NCI-H2227 (cell line): Measurements from ENCODE around the gene TEX50.
"Not testable (repeated sequence)": the region's sequence is repeated elsewhere in the genome, so short reads cannot be mapped to it uniquely, and the experiment has no call there.

Source experiments
- DNase-seq: peaks from one replicate; lab custom pipeline; 2025; ENCODE audit not compliant: unreplicated experiment; lab: John Stamatoyannopoulos, UW

Gene TEX50, protein sequence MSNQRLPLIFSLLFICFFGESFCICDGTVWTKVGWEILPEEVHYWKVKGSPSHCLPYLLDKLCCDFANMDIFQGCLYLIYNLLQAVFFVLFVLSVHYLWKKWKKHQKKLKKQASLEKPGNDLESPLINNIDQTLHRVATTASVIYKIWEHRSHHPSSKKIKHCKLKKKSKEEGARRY

DNA sequence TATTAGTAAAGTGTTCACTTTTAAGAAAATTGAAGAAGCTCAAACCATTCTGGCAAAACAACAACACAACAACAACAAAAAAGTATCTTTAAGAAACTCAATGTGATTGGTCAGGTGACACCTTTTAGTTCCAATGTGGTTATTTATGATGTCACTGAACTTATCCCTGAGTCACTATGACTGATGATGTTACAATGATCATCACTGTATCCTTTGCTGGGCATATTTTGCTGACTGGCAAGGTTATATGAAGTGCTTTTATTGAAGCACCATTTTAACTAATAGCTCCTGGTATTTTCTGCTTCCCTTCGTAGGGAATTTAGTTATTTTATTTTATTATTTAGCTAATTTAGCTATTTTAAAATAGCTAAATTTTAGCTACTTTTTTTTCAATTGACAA, at the start of gene TEX50:
TEX50 (plus strand) TSS at position 223 of the 400 bp plus-strand sequence. CDS start 184 bp downstream, outside the sequence.
- no peak for DNase-seq

DNA sequence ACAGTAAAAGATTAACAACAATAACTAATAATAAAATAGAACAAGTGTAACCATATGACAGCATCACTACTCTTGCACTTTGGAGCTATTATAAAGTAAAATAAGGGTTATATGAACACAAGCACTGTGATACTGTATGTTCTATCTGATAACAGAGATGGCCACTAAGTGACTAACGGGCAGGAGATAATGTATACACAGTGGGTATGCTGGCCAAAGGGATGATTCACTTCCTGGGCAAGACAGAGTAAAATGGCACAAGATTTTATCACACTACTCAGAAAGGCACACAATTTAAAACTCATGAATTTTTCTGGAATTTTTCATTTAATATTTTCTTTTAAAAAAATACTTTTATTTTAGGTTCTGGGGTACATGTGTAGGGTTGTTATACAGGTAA, 44.6 kb upstream of the TEX50 start:
- no peak for DNase-seq

DNA sequence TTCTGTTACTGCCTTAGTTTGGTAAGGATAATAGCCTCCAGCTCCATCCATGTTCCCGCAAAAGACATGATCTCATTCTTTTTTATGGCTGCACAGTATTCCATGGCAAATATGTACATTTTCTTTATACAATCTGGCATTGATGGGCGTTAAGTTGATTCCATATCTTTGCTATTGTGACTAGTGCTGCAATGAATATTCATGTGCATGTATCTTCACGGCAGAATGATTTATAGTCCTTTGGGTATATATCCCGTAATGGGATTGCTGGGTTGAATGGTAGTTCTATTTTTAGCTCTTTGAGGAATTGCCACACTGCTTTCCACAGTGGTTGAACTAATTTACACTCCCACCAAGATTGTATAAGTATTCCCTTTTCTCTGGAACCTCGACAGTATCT, 44.0 kb upstream of the TEX50 start:
- not testable (repeated sequence) for DNase-seq

DNA sequence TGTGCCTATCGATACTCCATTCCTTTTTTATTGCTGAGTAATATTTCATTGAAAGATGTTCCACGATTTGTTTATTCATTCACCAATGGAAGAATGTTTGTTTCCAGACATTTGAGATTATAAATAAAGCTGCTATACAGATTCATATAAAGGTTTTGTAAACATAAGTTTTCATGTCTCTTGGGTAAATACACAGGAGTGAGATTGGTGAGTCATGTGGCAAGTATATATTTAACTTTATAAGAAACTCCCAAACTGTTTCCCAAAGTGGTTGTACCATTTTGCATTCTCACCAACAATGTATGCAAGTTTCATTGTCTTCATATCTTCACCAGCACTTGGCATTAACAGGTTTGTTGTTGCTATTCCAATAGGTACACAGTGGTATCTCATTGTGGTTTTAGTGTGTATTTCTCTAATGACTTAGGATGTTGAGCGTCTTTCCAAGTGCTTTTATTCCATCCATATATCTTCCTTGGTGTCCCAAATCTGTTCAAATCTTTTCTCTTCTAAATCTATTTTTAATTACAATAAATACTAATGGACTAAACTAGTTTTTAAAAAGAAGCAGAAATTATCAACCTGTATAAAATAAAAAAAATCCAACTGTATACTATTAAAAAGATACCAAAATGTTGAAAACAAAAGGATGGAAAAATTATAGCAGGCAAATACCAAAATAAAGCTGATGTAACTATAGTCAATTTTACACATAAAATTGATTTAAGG, 38.9 kb upstream of the TEX50 start:
- DNase-seq = no peak

DNA sequence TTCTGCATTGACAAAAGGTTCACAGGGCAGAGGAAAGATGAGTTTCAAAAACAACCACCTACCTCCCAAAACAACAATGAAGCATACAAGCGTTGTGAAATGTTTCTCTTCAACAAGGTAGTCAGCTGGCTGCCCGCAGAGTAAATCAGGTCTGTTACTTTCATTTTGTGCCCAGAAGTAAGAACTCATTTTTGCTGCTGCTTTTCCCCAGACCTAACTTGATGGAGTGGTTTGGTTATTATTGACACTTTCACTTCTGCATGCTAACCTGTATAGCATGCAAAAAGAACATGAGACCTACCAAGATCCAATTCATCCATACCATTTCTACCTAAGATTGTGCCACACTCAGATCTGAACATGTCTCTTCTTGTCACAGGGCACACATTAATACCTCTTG, 33.5 kb upstream of the TEX50 start:
- no peak for DNase-seq

DNA sequence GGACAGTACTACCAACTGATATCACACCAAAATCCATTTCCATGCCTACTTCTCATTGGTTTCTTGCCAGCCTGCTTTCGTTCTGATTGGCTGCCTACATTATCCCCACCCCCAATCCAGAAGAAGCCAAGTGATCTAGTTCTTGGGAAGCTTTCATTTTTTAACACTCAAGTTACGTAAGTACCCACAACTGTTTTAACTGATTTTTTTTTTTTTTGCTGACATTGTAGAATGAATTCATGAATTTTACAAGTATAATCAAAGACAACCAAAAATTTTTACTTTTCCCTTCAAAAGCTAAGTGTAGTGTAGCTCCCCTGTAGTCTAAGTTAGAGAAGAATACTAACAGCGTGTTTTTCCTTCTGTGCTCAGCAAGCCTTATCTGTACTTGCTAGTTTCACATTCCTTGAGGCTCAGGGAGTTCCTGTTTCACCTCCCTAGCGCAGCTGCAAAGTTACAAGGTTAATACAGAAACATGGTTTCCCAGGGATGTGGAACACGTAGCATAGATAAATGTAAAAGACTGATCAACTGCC, 32.0 kb upstream of the TEX50 start, which contains the start of gene SLC9C2:
SLC9C2 (minus strand) TSS at position 17 of the 536 bp plus-strand sequence. CDS start 1,296 bp downstream, outside the sequence.
- no peak for DNase-seq

DNA sequence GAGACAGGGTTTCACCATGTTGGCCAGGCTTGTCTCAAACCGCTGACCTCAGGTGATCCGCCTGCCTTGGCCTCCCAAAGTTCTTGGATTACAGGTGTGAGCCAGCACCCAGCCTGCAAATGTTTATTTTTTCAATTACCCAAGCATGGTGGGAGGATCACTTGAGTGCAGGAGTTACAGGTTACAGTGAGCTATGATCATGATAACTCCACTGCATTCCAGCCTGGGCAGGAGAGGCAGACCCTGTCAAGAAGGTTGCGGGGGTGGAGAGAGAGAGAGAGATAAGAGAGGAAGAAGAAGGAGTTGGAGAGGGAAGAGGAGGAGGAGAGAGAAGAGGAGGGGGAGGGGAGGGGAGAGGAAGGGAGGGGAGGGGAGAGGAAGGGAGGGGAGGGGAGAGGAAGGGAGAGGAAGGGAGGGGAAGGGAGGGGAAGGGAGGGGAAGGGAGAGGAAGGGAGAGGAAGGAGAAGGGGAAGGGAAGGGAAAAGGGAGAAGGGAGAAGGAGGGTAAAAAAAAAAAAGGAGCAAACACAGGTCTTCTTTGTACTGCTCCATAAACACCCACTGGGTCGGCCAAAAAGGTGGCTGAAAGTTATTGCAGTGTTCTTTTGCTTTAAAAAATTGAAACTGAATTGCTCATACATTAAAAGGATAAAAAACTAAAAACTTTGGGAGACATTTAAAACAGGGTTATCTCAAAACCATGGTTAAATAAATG, 26.5 kb upstream of the TEX50 start:
- DNase-seq = no peak

DNA sequence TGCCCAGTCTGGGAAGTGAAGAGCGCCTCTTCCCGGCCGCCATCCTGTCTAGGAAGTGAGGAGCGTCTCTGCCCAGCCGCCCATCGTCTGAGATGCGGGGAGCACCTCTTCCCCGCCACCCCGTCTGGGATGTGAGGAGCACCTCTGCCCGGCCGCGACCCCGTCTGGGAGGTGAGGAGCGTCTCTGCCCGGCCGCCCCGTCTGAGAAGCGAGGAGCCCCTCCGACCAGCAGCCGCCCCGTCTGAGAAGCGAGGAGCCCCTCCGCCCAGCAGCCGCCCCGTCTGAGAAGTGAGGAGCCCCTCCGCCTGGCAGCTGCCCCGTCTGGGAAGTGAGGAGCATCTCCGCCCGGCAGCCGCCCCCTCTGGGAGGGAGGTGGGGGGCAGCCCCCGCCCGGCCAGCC, 22.1 kb upstream of the TEX50 start:
- DNase-seq = not testable (repeated sequence)

DNA sequence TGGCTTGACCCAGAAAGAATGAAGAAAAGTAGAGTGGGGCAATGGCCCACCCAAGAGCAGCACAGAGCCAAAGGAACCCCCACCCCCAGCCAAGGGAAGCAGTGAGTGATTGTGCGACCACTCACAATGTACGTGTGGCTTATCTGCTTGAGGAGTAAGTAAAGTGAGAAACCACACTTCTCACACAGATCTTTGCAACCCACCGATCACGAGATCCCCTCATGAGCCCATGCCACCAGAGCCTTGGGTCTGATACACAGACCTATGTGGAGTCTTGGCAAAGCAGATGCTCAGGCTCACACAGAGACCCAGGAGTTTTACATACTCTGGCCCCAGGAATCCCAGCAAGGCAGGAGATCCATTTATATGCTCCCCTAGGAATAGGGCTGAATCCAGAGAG, 18.3 kb upstream of the TEX50 start:
- no peak for DNase-seq

DNA sequence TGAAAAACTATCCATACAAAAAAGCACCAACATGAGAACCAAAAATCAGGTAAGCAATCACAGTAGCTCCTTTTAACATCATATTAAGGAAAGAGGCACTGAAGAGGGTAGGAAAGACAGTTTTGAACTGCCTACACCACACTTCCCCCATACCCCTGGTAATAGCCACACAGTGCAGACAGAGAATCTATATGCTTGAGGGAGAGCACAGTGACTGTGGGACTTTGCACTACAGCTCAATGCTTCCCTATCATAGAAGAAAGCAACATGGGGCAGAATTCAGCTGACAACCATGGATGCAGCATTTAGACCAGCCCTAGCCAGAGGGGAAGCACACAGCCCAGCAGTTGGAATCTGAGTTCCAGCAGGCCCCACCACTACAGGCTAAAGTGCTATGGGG, 7.9 kb upstream of the TEX50 start:
- no peak for DNase-seq

DNA sequence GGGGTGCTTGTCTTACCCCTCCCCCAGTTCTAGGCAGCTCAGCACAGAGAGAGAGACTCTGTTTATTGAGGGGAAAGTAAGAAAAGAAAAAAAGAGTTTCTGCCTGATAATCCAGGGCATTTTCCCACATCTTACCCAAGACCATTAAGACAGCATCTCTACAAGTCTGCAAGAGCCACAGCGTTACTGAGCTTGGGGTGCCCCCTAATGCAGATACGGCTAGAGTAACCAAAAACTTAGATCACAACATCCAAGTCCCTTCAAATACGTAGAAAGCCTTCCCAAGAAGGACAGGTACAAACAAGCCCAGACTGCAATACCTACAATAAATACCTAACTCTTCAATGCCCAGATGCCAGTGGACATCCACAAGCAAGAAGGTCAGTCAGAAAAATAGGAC, 6.2 kb upstream of the TEX50 start:
- DNase-seq = no peak

DNA sequence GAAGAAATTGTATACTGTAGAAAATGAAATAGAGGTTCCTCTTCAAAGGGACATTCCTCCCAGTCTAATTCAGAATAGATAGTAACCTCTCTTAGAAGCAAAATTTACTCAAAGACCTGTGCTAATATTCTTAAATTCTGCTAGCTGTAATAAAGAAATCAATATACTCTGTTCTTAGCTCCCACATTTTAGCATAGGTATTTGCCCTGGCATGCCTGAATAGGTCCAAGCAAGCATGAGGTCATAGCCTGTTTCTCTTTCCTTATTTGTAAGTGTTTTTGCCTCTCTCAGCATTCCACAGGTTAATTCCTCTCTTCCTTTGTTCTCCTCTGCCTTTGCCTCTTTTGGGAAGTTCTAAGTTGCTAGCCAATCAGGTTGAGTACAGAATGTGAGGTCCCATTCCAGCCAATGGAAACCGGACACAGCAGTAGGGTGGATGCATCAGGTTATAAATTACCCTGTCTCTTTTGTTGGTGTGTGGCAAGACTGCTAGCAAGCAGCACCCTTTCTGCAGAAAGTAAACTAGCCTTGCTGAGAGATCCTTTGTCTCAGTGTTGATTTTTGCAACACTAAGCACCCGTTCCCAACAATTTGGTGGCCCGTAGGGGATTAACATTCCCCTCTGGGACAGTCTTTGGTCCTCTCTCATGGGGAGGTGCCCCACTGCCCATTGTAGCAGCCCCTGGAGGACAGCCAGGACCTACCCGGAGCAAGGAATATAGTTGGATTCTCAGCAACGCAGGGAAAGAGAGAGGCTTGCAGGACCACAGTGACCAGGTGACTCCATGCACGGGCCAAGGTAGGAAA, 2.3 kb downstream of the TEX50 start:
- not testable (repeated sequence) for DNase-seq

DNA sequence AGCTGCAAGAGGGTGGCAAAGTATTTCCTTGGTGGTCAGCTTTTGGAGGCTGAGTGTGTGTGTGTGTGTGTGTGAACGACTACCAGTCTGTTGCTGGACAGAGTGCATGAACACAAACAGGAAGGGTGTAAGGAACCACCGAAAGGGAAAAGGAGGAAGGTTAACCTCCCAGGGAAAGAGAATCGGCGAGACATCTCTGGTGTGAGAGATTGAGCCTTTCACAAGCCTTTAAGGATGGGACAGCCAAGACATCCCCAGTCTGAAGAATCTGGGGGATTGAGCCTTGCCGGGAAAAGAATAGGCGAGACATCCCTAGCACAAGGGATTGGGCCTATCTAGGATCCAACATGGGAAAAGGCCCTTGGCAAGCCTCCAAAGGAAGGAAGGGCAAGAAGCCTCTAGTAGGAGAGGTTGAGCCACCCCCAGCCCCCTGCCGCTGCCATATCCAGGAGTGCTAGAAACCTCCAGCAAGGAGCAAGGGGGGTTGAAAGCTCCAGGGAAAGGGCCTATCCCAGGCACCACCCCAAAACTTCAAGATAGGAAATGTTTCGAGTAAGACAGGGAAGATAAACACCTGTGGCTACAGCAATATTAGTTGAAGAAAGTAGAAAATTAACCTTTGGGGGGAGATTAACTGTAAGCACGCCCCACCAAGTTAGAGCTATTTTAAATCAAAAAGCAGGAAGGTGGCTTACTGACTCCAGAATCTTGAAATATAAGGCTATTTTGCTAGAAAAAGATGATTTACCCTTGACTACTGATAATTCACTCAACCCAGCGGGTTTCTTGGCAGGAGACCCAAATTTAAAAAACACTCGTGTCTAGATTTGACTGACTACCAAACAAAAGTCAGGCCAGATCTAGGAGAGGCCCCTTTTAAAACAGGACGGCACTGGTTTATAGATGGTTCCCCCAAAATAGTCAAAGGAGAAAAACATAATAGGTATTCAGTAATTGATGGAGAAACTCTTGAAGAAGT, 3.2 kb downstream of the TEX50 start:
- no peak for DNase-seq

DNA sequence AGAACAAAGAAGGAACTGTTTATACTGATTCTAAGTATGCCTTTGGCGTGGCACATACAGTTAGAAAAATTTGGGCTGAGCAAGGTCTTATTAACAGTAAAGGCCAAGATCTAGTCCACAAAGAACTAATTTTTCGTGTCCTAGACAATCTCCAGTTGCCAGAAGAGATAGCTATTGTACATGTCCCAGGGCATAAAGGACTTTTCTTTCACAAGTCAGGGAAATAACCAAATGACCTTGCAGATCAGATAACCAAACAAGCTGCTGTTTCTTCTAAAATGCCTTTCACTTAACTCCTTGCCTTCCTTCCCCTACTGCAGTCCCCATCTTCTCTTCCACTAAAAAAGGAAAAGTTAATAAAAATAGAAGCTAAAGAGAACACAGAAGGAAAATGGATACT, 4.0 kb downstream of the TEX50 start:
- no peak for DNase-seq

DNA sequence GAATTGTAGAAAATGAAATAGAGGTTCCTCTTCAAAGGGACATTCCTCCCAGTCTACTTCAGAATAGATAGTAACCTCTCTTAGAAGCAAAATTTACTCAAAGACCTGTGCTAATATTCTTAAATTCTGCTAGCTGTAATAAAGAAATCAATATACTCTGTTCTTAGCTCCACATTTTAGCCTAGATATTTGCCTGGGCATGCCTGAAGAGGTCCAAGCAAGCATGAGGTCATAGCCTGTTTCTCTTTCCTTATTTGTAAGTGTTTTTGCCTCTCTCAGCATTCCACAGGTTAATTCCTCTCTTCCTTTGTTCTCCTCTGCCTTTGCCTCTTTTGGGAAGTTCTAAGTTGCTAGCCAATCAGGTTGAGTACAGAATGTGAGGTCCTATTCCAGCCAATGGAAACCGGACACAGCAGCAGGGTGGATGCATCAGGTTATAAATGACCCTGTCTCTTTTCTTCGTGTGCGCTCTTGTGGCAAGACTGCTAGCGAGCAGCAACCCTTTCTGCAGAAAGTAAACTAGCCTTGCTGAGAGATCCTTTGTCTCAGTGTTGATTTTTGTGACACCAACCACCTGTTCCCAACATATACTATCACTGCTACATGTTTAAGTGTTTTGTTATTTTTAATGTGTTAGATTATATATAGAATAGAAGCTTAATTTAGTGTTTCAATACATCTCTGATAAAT, 7.5 kb downstream of the TEX50 start:
- not testable (repeated sequence) for DNase-seq

DNA sequence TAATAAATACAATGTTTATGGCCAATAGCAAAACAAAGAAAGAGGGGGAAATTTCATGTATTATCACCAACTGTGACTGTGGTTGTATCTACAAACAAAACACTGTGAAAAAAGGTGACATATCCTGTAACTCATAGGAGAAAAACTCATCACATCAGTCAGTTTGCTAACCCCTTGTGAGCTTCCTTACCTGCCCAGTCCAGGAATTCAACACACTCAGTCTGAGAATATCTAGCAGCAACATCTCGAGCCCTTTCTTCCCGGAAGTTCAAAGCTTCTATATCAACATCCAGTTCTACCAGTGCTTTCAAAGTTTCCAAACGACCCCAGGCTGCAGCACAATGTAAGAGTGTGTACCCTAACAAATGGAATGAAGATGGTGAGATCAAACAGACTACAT, 11.5 kb downstream of the TEX50 start:
- no peak for DNase-seq

DNA sequence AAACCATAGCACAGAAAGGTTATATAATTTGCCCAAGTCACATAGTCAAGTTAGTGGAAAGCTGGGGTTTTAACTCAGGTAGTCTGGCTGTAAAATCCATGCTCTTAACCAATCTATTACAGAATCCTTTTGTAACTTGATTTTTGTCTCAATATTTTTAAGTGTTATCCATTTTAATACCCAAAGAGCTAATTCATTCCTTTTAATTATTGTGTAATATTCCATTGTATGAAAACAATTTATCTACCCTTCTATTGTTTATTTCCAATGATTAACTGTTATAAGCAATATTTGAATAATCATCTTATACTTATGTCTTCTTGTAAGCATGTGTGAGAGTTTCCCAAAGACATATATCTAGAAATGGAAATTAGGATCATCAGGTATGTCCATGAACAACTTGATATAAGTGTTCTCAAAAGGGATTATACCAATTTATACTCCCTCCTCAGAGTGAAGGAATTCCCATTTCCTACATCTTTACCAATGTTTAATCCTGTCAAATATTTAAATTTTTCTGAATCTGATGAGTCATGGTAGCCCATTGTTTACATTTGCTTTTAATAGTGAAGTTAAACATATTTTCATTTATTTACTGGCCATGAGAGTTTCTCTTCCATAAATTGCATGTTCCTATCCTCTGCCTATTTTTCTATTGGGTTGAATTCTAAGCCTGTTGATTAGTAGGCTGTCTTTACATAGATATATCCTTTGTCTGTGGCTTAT, 13.9 kb downstream of the TEX50 start:
- no peak for DNase-seq

DNA sequence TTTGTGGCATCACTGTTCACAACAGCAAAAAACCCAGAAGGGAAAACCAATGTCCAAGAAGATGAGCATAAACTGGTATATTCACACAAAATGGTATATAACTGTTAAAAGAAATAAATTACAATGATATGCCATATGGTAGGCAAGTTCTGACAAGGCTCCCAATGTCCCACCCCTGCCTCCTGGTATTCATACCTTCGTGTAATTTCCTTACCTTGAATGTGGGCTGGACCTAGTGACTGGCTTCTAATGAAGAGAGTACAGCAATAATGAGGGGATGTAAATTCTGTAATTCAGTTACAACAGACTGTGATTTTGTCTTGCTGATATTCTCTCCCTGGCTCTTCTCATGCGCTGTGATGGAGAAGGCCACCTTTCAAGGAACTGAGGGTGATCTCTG, 25.2 kb downstream of the TEX50 start:
- no peak for DNase-seq

DNA sequence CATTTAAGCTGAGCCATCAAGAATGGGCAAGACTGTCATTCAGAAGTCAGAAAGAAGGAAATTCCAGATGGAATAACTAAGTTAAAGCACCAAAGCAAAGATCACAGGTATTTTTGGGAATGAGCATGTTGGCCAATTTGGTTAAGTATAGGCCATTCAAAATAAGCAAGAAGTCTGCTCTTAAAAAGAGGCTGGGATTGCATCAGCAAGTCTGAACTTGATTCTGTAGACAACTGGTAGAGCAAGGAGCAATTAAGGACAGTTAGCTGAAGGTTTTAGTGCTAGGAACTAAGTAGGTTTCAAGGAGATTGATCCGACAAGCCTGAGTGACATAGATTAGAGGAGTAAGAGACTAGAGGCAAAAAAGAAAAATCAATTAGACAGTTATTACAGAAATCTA, 26.1 kb downstream of the TEX50 start:
- no peak for DNase-seq
